Liver (tissue), 3 donors: ENCODE measurements around the gene ARHGAP28.

Experiments
- ATF3 ChIP-seq: IDR thresholded peaks from 2 replicates; pipeline ENCODE4 v1.6.1; 2016; ENCODE audit warnings: antibody characterized with exemption
- CTCF ChIP-seq: fragments of 150-350 bp; IDR thresholded peaks from 2 replicates; pipeline ENCODE4 v1.5.1; 2017; ENCODE audit warnings: improper control_type of control experiment, low read depth, low read length; ENCODE audit not compliant: missing input control
- REST ChIP-seq: IDR thresholded peaks from 2 replicates; pipeline ENCODE4 v1.6.1; 2016; ENCODE audit warnings: antibody characterized with exemption, mild to moderate bottlenecking
- TAF1 ChIP-seq: conservative IDR thresholded peaks from 2 replicates; pipeline ENCODE4 v1.6.1; 2016; ENCODE audit warnings: antibody characterized with exemption, mild to moderate bottlenecking
- donor health status: healthy.
- donor health status: healthy.

DNA sequence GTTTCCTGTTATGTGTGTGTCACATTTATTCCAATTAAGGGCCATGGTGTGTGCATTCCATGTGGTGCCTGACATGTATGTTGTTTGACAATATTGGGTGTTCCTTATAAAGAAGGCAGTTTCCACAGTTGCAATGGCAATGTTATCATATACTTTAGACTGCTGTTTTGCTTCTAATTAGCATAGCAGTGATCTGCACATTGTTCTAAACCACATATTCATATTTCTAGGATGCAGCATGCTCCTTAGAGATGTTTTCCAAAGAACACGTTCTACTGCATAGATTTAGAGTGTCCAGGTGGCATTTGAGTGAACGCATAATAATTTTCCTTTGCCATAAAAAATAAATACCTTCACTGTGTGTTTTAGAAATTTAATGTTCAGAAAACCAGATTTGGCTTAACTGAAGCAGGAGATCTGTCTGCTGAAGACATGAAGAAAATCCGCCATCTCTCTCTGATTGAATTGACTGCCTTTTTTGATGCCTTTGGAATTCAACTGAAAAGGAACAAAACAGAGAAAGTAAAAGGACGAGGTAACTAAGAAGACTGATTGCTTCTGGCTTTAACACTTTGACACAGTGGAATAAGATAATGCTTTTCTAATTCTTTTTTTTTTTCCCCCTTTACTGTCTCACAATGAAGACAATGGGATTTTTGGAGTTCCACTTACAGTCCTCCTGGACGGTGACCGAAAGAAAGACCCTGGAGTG, 143.7 kb downstream of the ARHGAP28 start:
- TF ChIP-seq CTCF (no peak), TAF1 (no peak), REST (no peak), ATF3 (no peak)
